HepG2 (cell line): Measurements from ENCODE around the gene LRRC34. TPM values are rescaled to one million over a fixed set of nuclear protein-coding genes. Genes with fewer than 3 reads are reported as not detected.
A peak's percentile ranks its signal among the peaks of the same experiment; 100 is the strongest.

ENCODE experiments used
- ATAC-seq: fragments of 200-7000 bp; cut with Tn5 transposase; 3 replicates; pipeline ENCODE4 v1.9.1; 2020; ENCODE audit warnings: mild to moderate bottlenecking, moderate library complexity
- BruUV-seq: library from RNA; stranded (reverse); fragments of 400-500 nt; replicated peaks from 2 replicates; lab custom pipeline; 2021; lab: Mats Ljungman, UMichigan
- CTCF ChIA-PET: fragments of 300-600 bp; formaldehyde crosslinking; extraction: SDS; loops from one replicate; lab custom pipeline; 2021; ENCODE audit warnings: low total read pairs, inconsistent platforms, low intra/inter-chr PET ratio; lab: Yijun Ruan, JAX
- POLR2A ChIA-PET: fragments of 350-600 bp; sonication (Branson Sonifier 250); formaldehyde crosslinking; loops from one replicate; lab custom pipeline; 2020; ENCODE audit warnings: antibody characterized with exemption, inconsistent platforms; lab: Yijun Ruan, JAX
- DNase-seq: peaks from one replicate; pipeline ENCODE4 v3.0.0-alpha.2; 2015; ENCODE audit warnings: low spot score
- FAIRE-seq: peaks from 3 replicates; lab custom pipeline; 2011; peaks lifted over from hg19 to GRCh38; lab: Jason Lieb, UNC
- H2AFZ ChIP-seq: one replicate; pipeline ENCODE4 v1.6.1; 2011; ENCODE audit warnings: low read length, inconsistent platforms
- H3K27ac ChIP-seq: fragments of 300-600 bp; 3 replicates; pipeline ENCODE4 v1.8.0; 2011; ENCODE audit warnings: mixed run types, mild to moderate bottlenecking, mixed read lengths, low read length, inconsistent platforms; ENCODE audit not compliant: insufficient read depth; ENCODE audit errors: extremely low read length
- H3K27me3 ChIP-seq, 2 experiments: fragments of 200-600 bp in 1 of 2; 2 replicates in 1 of 2; 3 replicates in 1 of 2; pipeline versions ENCODE4 v1.6.0 to v1.8.0; 2011; ENCODE audit warnings: low read length in 2 of 2, mild to moderate bottlenecking in 2 of 2, moderate library complexity in 2 of 2, inconsistent platforms in 1 of 2; ENCODE audit not compliant: insufficient read depth in 2 of 2, control insufficient read depth in 1 of 2
- H3K36me3 ChIP-seq, 2 experiments: fragments of 200-600 bp in 1 of 2; replicated peaks in 1 of 2; 2 replicates in 1 of 2; 3 replicates in 1 of 2; pipeline versions ENCODE4 v1.5.1 to v1.8.0; 2011; ENCODE audit warnings: low read length in 2 of 2, inconsistent platforms in 1 of 2; ENCODE audit not compliant: insufficient read depth in 2 of 2, control insufficient read depth in 1 of 2
- H3K4me1 ChIP-seq: 2 replicates; pipeline ENCODE4 v1.5.1; 2012; ENCODE audit warnings: low read length, inconsistent platforms; ENCODE audit not compliant: insufficient read depth
- H3K4me2 ChIP-seq: 2 replicates; pipeline ENCODE4 v1.6.0; 2011; ENCODE audit warnings: low read depth, low read length, inconsistent platforms
- H3K4me3 ChIP-seq, 3 experiments: fragments of 200-600 bp in 1 of 3; sonication (generic), shearing (Covaris generic) in 1 of 3; replicated peaks in 1 of 3; 2 replicates each; pipeline ENCODE4 v1.5.1; 2011 to 2016; ENCODE audit warnings: low read length in 3 of 3, inconsistent platforms in 2 of 3, low read depth in 2 of 3, mild to moderate bottlenecking in 2 of 3, control low read depth in 1 of 3, mixed read lengths in 1 of 3; ENCODE audit not compliant: insufficient read depth in 1 of 3
- H3K79me2 ChIP-seq: one replicate; pipeline ENCODE4 v1.6.1; 2011; ENCODE audit warnings: low read length, inconsistent platforms; ENCODE audit not compliant: insufficient read depth
- H3K9ac ChIP-seq: 2 replicates; pipeline ENCODE4 v1.6.0; 2011; ENCODE audit warnings: mild to moderate bottlenecking, low read depth, low read length, inconsistent platforms; ENCODE audit not compliant: insufficient read depth
- H3K9me3 ChIP-seq: 2 replicates; pipeline ENCODE4 v1.5.1; 2012; ENCODE audit warnings: mild to moderate bottlenecking, low read length
- H4K20me1 ChIP-seq: 2 replicates; pipeline ENCODE4 v1.6.0; 2011; ENCODE audit warnings: inconsistent platforms, mild to moderate bottlenecking, low read length, moderate library complexity; ENCODE audit not compliant: insufficient read depth
- BHLHE40 ChIP-seq: IDR thresholded peaks from 2 replicates; pipeline ENCODE4 v1.6.1; 2011; ENCODE audit warnings: low read length, improper control_type of control experiment
- CENPX ChIP-seq: sonication (generic); formaldehyde crosslinking; IDR thresholded peaks from 2 replicates; pipeline ENCODE4 v1.9.0; 2021; ENCODE audit warnings: mild to moderate bottlenecking, missing genetic modification reagents, moderate library complexity
- CREB1 ChIP-seq, 2 experiments: fragments of 450-650 bp in 1 of 2; IDR thresholded peaks; 2 replicates each; pipeline ENCODE4 v1.6.1; 2016 to 2017; ENCODE audit warnings: control low read depth in 1 of 2, mild to moderate bottlenecking in 1 of 2, missing compliant biosample characterization in 1 of 2, missing genetic modification characterization in 1 of 2
- FOSL2 ChIP-seq: sonication (generic); formaldehyde crosslinking; IDR thresholded peaks from 2 replicates; pipeline ENCODE4 v1.4.0; 2020; ENCODE audit warnings: missing genetic modification reagents
- GABPA ChIP-seq, 2 experiments: IDR thresholded peaks; 2 replicates each; pipeline ENCODE4 v1.6.1; 2011 to 2016; ENCODE audit warnings: low read depth in 2 of 2, low read length in 1 of 2, missing biosample characterization in 1 of 2, missing genetic modification characterization in 1 of 2
- HDAC2 ChIP-seq: sonication (generic); formaldehyde crosslinking; IDR thresholded peaks from 2 replicates; pipeline ENCODE4 v1.4.0; 2020; ENCODE audit warnings: missing genetic modification reagents
- MBNL3 ChIP-seq: fragments of 250-450 bp; sonication (Bioruptor Pico); conservative IDR thresholded peaks from 2 replicates; pipeline ENCODE4 v1.8.0; 2022; ENCODE audit warnings: mild to moderate bottlenecking, inconsistent platforms
- MIER3 ChIP-seq: IDR thresholded peaks from 2 replicates; pipeline ENCODE4 v1.6.1; 2016; ENCODE audit warnings: missing compliant biosample characterization, borderline replicate concordance
- NR0B2 ChIP-seq: sonication (generic); formaldehyde crosslinking; IDR thresholded peaks from 2 replicates; pipeline ENCODE4 v1.4.0; 2020; ENCODE audit warnings: mild to moderate bottlenecking, missing genetic modification reagents
- ZNF143 ChIP-seq: sonication (generic); formaldehyde crosslinking; IDR thresholded peaks from 2 replicates; pipeline ENCODE4 v1.4.0; 2020; ENCODE audit warnings: missing genetic modification reagents
- ZNF367 ChIP-seq: sonication (generic); formaldehyde crosslinking; IDR thresholded peaks from 2 replicates; pipeline ENCODE4 v1.4.0; 2020; ENCODE audit warnings: missing genetic modification reagents, borderline replicate concordance
- ZNF709 ChIP-seq: sonication (generic); formaldehyde crosslinking; IDR thresholded peaks from 2 replicates; pipeline ENCODE4 v1.5.0; 2020; ENCODE audit warnings: mild to moderate bottlenecking, missing genetic modification reagents
- WGBS: methylation state at CpG from one replicate; pipeline ENCODE4 v1.1.6; 2017; ENCODE audit warnings: low lambda C conversion rate; 5-methylcytosine and 5-hydroxymethylcytosine counted together
- in situ Hi-C: cut with HindIII; loops from 2 replicates; pipeline ENCODE4 v1.10.0; 2017; ENCODE audit warnings: low pct_unique_long_range_greater_than_20kb; ENCODE audit not compliant: extremely low pct_ligation_motif_present
- intact Hi-C: fragments of 100-400 bp; cut with micrococcal nuclease; formaldehyde crosslinking; loops from one replicate; pipeline ENCODE4 v1.10.0; 2022; ENCODE audit not compliant: unreplicated experiment
- polyA plus RNA-seq, 8 experiments: library from polyadenylated mRNA; depleted of rRNA in 3 of 8; stranded (reverse) in 7 of 8; unstranded in 1 of 8; fragments of >200 nt; fragmentation: Illumina TruSeq in 4 of 8; extraction: Trizol in 4 of 8; gene quantifications; 2 replicates each; pipeline versions ENCODE4 v1.2.1 to v1.2.3, GENCODE V29; 2011 to 2016; ENCODE audit warnings: low read depth in 4 of 8, missing spikeins in 1 of 8, mixed read lengths in 1 of 8; ENCODE audit not compliant: insufficient read depth in 1 of 8
- total RNA-seq, 5 experiments: library from RNA; depleted of rRNA; stranded (reverse); fragments of >200 nt; fragmentation: Illumina TruSeq; extraction: Trizol; gene quantifications; 2 replicates each; pipeline ENCODE4 v1.2.3, GENCODE V29; 2016; ENCODE audit warnings: low read depth in 1 of 5

Gene LRRC34
- total and polyA plus RNA-seq, 2 of the 13 experiments (the other 11 are each of a cell fraction or from before 2014, with no cell fraction given): not detected

GRCh38 chr3:169748670-169749069 lies 64.0 kb downstream of the LRRC34 start:
- peaks cover 0 to 5% of the 10 kb centered on the region in 2 experiments; a peak in 2 of 5 replicates for H3K27me3 ChIP-seq
- H3K79me2 ChIP-seq: no peaks in the 10 kb centered on the region
- ATAC-seq (no peak), FAIRE-seq (no peak), DNase-seq (peak; percentile 33)
- no peak overlapping the region for H2AFZ ChIP-seq
- no peaks in the 10 kb centered on the region for H3K36me3 ChIP-seq
- BruUV-seq: no TSS peak
- H4K20me1 ChIP-seq: no peaks in the 10 kb centered on the region
- H3K27ac ChIP-seq: no peak overlapping the region
- H3K4me3 ChIP-seq: no peak overlapping the region
- WGBS: 3% methylated on average over 3 of the region's 3 CpGs
- H3K4me1 ChIP-seq: peaks cover 4% of the 10 kb centered on the region; the same call in 1 of the 2 replicates
- TF ChIP-seq CREB1 (IDR thresholded peaks at IDR 0.05): peak; percentile 61; the same call in 1 of the 2 replicates
- TF ChIP-seq CREB1 (CRISPR knock-in tag; IDR thresholded peaks at IDR 0.05): no peak
- 0 out of 2 replicates have a peak, but pooled peaks have one; percentile 39 for TF ChIP-seq BHLHE40
- no peak for TF ChIP-seq MIER3
- no peak for TF ChIP-seq HDAC2 (CRISPR knock-in tag)
- no peak for TF ChIP-seq NR0B2 (CRISPR knock-in tag)
- TF ChIP-seq GABPA (IDR thresholded peaks at IDR 0.05; ENCODE audit: low read depth, low read length): no peak
- no peak for TF ChIP-seq GABPA (CRISPR knock-in tag; IDR thresholded peaks at IDR 0.05; ENCODE audit: low read depth)
- TF ChIP-seq FOSL2: peak; percentile 25; the same call in 1 of the 2 replicates
- TF ChIP-seq MBNL3: no peak
- TF ChIP-seq, all 625 proteins: peak for 3
- ChIA-PET POLR2A (no interaction called here), CTCF (no interaction called here)
- no peak overlapping the region for H3K4me2 ChIP-seq
- no peaks in the 10 kb centered on the region for H3K9me3 ChIP-seq
- no peak overlapping the region for H3K9ac ChIP-seq
- in situ Hi-C loops (no loop called here), intact Hi-C loops (loop anchor here (10.0 kb wide), 1 partner anchor 704 kb away; no protein-coding TSS in a partner anchor)

GRCh38 chr3:169746924-169747323 lies 65.8 kb downstream of the LRRC34 start:
- FAIRE-seq: no peak
- BruUV-seq: no TSS peak
- 40% methylated on average over 5 of the region's 6 CpGs for WGBS
- no peaks in the 10 kb centered on the region for H3K4me1 ChIP-seq
- TF ChIP-seq CENPX (CRISPR knock-in tag) (no peak), ZNF709 (CRISPR knock-in tag) (no peak), ZNF143 (CRISPR knock-in tag) (no peak), ZNF367 (no peak)
- H3K27ac ChIP-seq: no peak overlapping the region
- H3K27me3 ChIP-seq: peaks cover 0 to 5% of the 10 kb centered on the region in 2 experiments; a peak in 2 of 5 replicates
- intact Hi-C loops (loop anchor here (10.0 kb wide), 1 partner anchor 702 kb away; no protein-coding TSS in a partner anchor), in situ Hi-C loops (no loop called here)
- no peak for DNase-seq
- ChIA-PET POLR2A (no interaction called here), CTCF (no interaction called here)
- H3K4me2 ChIP-seq: no peak overlapping the region
- H3K36me3 ChIP-seq: no peaks in the 10 kb centered on the region
- H3K79me2 ChIP-seq: no peaks in the 10 kb centered on the region
- H2AFZ ChIP-seq: no peak overlapping the region
- H3K9me3 ChIP-seq: no peaks in the 10 kb centered on the region
- no peaks in the 10 kb centered on the region for H4K20me1 ChIP-seq
- H3K4me3 ChIP-seq: no peak overlapping the region
- no peak for ATAC-seq
- no peak overlapping the region for H3K9ac ChIP-seq
